ENCODE data around the gene SH3BP2.

Gene SH3BP2

GRCh38 chr4:2820216-2820982 is 27.5 kb downstream of the SH3BP2 start:
- no peak for DNase-seq

- DNase-seq: no peak
These were observed 29.8 kb downstream of the SH3BP2 start for GRCh38 chr4:2822461-2823300.

- DNase-seq: no peak
These were observed 30.4 kb downstream of the SH3BP2 start for GRCh38 chr4:2823301-2823670.

- no peak for DNase-seq
These were observed 30.9 kb downstream of the SH3BP2 start for GRCh38 chr4:2823671-2824328.

- no peak for DNase-seq
These were observed 31.5 kb downstream of the SH3BP2 start for GRCh38 chr4:2824329-2824835.

- no peak for DNase-seq
These were observed 32.0 kb downstream of the SH3BP2 start for GRCh38 chr4:2824836-2825381.

- DNase-seq: no peak
These were observed 32.9 kb downstream of the SH3BP2 start for GRCh38 chr4:2825740-2826139.

GRCh38 chr4:2827071-2827873 is 34.4 kb downstream of the SH3BP2 start:
- no peak for DNase-seq

- DNase-seq: no peak
These were observed 35.2 kb downstream of the SH3BP2 start for GRCh38 chr4:2827874-2828751.

GRCh38 chr4:2828758-2829181 is 35.9 kb downstream of the SH3BP2 start:
- DNase-seq: no peak

- no peak for DNase-seq
These were observed 36.5 kb downstream of the SH3BP2 start for GRCh38 chr4:2829321-2829932.

- DNase-seq: no peak
These were observed 37.1 kb downstream of the SH3BP2 start for GRCh38 chr4:2829933-2830451.

- no peak for DNase-seq
These were observed 38.0 kb downstream of the SH3BP2 start for GRCh38 chr4:2830632-2831610.

- DNase-seq: no peak
These were observed 38.9 kb downstream of the SH3BP2 start for GRCh38 chr4:2831611-2832308.

- no peak for DNase-seq
These were observed 39.6 kb downstream of the SH3BP2 start for GRCh38 chr4:2832309-2832980.

GRCh38 chr4:2832981-2833670 is 40.2 kb downstream of the SH3BP2 start:
- DNase-seq: no peak

GRCh38 chr4:2833671-2834000 is 40.8 kb downstream of the SH3BP2 start:
- DNase-seq: no peak

Measured in SIG-M5 (cell line).